ENCODE data around the gene GTF2A1L. TPM values are rescaled to one million over a fixed set of nuclear protein-coding genes. Genes with fewer than 3 reads are reported as not detected.
"Not testable (repeated sequence)": the region's sequence is repeated elsewhere in the genome, so short reads cannot be mapped to it uniquely, and the experiment has no call there.

The GTF2A1L gene
- total RNA-seq, 1 experiment from 2014 or later = not detected

GRCh38 chr2:48695991-48696390 lies 78.3 kb downstream of the GTF2A1L start:
- TF ChIP-seq EZH2 (IDR thresholded peaks at IDR 0.05; ENCODE audit: borderline replicate concordance, low read depth, low read length, poor library complexity, severe bottlenecking) (no peak), CTCF (conservative IDR thresholded peaks at IDR 0.05; ENCODE audit: low read depth, low read length) (no peak)
- Histone ChIP-seq H3K27me3 (replicated peaks; ENCODE audit: insufficient read depth, low read depth, low read length, poor library complexity) (no peaks in the 10 kb centered on the region), H3K36me3 (ENCODE audit: insufficient read depth, low read length, poor library complexity, severe bottlenecking) (no peaks in the 10 kb centered on the region), H3K4me1 (ENCODE audit: insufficient read depth, low read length, poor library complexity, severe bottlenecking) (no peaks in the 10 kb centered on the region), H3K4me3 (ENCODE audit: low read depth, low read length, poor library complexity, severe bottlenecking) (no peak overlapping the region), H3K27ac (ENCODE audit: low read depth, low read length, poor library complexity, severe bottlenecking) (no peak overlapping the region), H3K9me3 (ENCODE audit: low read depth, low read length, poor library complexity, severe bottlenecking) (no peaks in the 10 kb centered on the region)
- no peak for DNase-seq (ENCODE audit: low spot score)
- BruUV-seq (replicated peaks) = no TSS peak
- ChIA-PET CTCF (no interaction called here), POLR2A (ENCODE audit: low non-redundant PET) (no interaction called here)
- intact Hi-C loops (cut with micrococcal nuclease; ENCODE audit: unreplicated experiment) = no loop called here

- no TSS peak for BruUV-seq (replicated peaks)
- Histone ChIP-seq H3K4me1 (ENCODE audit: insufficient read depth, low read length, poor library complexity, severe bottlenecking) (no peaks in the 10 kb centered on the region), H3K27me3 (replicated peaks; ENCODE audit: insufficient read depth, low read depth, low read length, poor library complexity) (no peaks in the 10 kb centered on the region), H3K36me3 (ENCODE audit: insufficient read depth, low read length, poor library complexity, severe bottlenecking) (no peaks in the 10 kb centered on the region), H3K27ac (ENCODE audit: low read depth, low read length, poor library complexity, severe bottlenecking) (no peak overlapping the region), H3K4me3 (ENCODE audit: low read depth, low read length, poor library complexity, severe bottlenecking) (no peak overlapping the region), H3K9me3 (ENCODE audit: low read depth, low read length, poor library complexity, severe bottlenecking) (no peaks in the 10 kb centered on the region)
- TF ChIP-seq CTCF (conservative IDR thresholded peaks at IDR 0.05; ENCODE audit: low read depth, low read length) = no peak
- TF ChIP-seq EZH2 (IDR thresholded peaks at IDR 0.05; ENCODE audit: borderline replicate concordance, low read depth, low read length, poor library complexity, severe bottlenecking) = no peak
- CTCF ChIA-PET = no interaction called here
- intact Hi-C loops (cut with micrococcal nuclease; ENCODE audit: unreplicated experiment) = no loop called here
- POLR2A ChIA-PET (ENCODE audit: low non-redundant PET) = no interaction called here
- DNase-seq (ENCODE audit: low spot score) = no peak
Measured at GRCh38 chr2:48696881-48697280, 79.2 kb downstream of the GTF2A1L start.

GRCh38 chr2:48699348-48699930 lies 81.8 kb downstream of the GTF2A1L start:
- no peak for DNase-seq (ENCODE audit: low spot score)
- TF ChIP-seq EZH2 (IDR thresholded peaks at IDR 0.05; ENCODE audit: borderline replicate concordance, low read depth, low read length, poor library complexity, severe bottlenecking) (no peak), CTCF (conservative IDR thresholded peaks at IDR 0.05; ENCODE audit: low read depth, low read length) (no peak)
- Histone ChIP-seq H3K4me3 (ENCODE audit: low read depth, low read length, poor library complexity, severe bottlenecking) (no peak overlapping the region), H3K27ac (ENCODE audit: low read depth, low read length, poor library complexity, severe bottlenecking) (no peak overlapping the region), H3K4me1 (ENCODE audit: insufficient read depth, low read length, poor library complexity, severe bottlenecking) (no peaks in the 10 kb centered on the region), H3K36me3 (ENCODE audit: insufficient read depth, low read length, poor library complexity, severe bottlenecking) (no peaks in the 10 kb centered on the region), H3K27me3 (replicated peaks; ENCODE audit: insufficient read depth, low read depth, low read length, poor library complexity) (no peaks in the 10 kb centered on the region), H3K9me3 (ENCODE audit: low read depth, low read length, poor library complexity, severe bottlenecking) (no peaks in the 10 kb centered on the region)
- intact Hi-C loops (cut with micrococcal nuclease; ENCODE audit: unreplicated experiment) = no loop called here
- ChIA-PET CTCF (no interaction called here), POLR2A (ENCODE audit: low non-redundant PET) (no interaction called here)
- BruUV-seq (replicated peaks) = no TSS peak

GRCh38 chr2:48703621-48704020 lies 86.0 kb downstream of the GTF2A1L start:
- POLR2A ChIA-PET (ENCODE audit: low non-redundant PET); intact Hi-C loops (cut with micrococcal nuclease; ENCODE audit: unreplicated experiment); BruUV-seq (replicated peaks): not testable (repeated sequence)

More at GRCh38 chr2:48703621-48704020, 86.0 kb downstream of the GTF2A1L start:
- H3K4me3 ChIP-seq (ENCODE audit: low read depth, low read length, poor library complexity, severe bottlenecking); CTCF ChIA-PET; H3K27me3 ChIP-seq (replicated peaks; ENCODE audit: insufficient read depth, low read depth, low read length, poor library complexity); DNase-seq (ENCODE audit: low spot score); H3K36me3 ChIP-seq (ENCODE audit: insufficient read depth, low read length, poor library complexity, severe bottlenecking); H3K9me3 ChIP-seq (ENCODE audit: low read depth, low read length, poor library complexity, severe bottlenecking); H3K4me1 ChIP-seq (ENCODE audit: insufficient read depth, low read length, poor library complexity, severe bottlenecking); H3K27ac ChIP-seq (ENCODE audit: low read depth, low read length, poor library complexity, severe bottlenecking): not testable (repeated sequence)

All from A673 (cell line).